Heart left ventricle (tissue), 16 donors: Measurements from ENCODE around the gene CNKSR3. TPM values are rescaled to one million over a fixed set of nuclear protein-coding genes. Genes with fewer than 3 reads are reported as not detected.

ENCODE experiments used
- ATAC-seq, 4 donors: fragments of 200-7000 bp; cut with Tn5 transposase; one replicate each; pipeline ENCODE4 v1.9.1; 2020 to 2022; ENCODE audit warnings: moderate library complexity in 4 of 4, mild to moderate bottlenecking in 3 of 4, moderate number of reproducible peaks in 1 of 4
- DNase-seq, 5 donors: peaks; one replicate each; pipeline ENCODE4 v3.0.0-alpha.2; 2020
- H3K27ac ChIP-seq, 12 donors: fragments of 200-600 bp; sonication (generic) in 4 of 12; one replicate each; pipeline versions ENCODE4 v1.5.0 to v1.8.0; 2016 to 2022; ENCODE audit warnings: mild to moderate bottlenecking in 2 of 12
- H3K27me3 ChIP-seq, 9 donors: fragments of 200-600 bp; sonication (generic) in 2 of 9; one replicate each; pipeline versions ENCODE4 v1.5.1 to v1.8.0; 2016 to 2022; ENCODE audit warnings: mild to moderate bottlenecking in 3 of 9
- H3K36me3 ChIP-seq, 9 donors: fragments of 200-600 bp; sonication (generic) in 2 of 9; one replicate each; pipeline versions ENCODE4 v1.5.0 to v1.8.0; 2018 to 2022; ENCODE audit warnings: mild to moderate bottlenecking in 2 of 9
- H3K4me1 ChIP-seq, 12 donors: fragments of 200-600 bp; sonication (generic) in 4 of 12; one replicate each; pipeline versions ENCODE4 v1.5.0 to v1.8.0; 2016 to 2022; ENCODE audit warnings: mild to moderate bottlenecking in 3 of 12
- H3K4me3 ChIP-seq, 12 donors: fragments of 200-600 bp; sonication (generic) in 4 of 12; one replicate each; pipeline versions ENCODE4 v1.5.0 to v1.8.0; 2017 to 2022; ENCODE audit warnings: mild to moderate bottlenecking in 9 of 12, moderate library complexity in 4 of 12
- H3K9me3 ChIP-seq, 12 donors: fragments of 200-600 bp; sonication (generic) in 4 of 12; one replicate each; pipeline versions ENCODE4 v1.5.0 to v1.8.0; 2016 to 2022; ENCODE audit warnings: mild to moderate bottlenecking in 1 of 12
- POLR2A ChIP-seq, 2 donors: fragments of 450-650 bp; IDR thresholded peaks; one replicate each; pipeline ENCODE4 v1.6.1; 2017; ENCODE audit warnings: antibody characterized with exemption in 2 of 2, mild to moderate bottlenecking in 2 of 2, moderate library complexity in 2 of 2
- WGBS, 4 donors: extraction: QIAGEN DNeasy Blood & Tissue Kit in 2 of 4; methylation state at CpG; one replicate each; pipeline versions ENCODE4 v1.1.5 to v1.1.7; 2013 to 2018; 5-methylcytosine and 5-hydroxymethylcytosine counted together
- intact Hi-C, 10 donors: fragments of 100-400 bp; cut with DNase I; formaldehyde crosslinking; loops; one replicate each; pipeline versions ENCODE4 v1.11.1 to v1.14.2; 2022
- polyA plus RNA-seq, 2 donors: library from polyadenylated mRNA; stranded (reverse); fragments of 200-250 nt; gene quantifications; one replicate each; pipeline ENCODE4 v1.2.3, GENCODE V29; 2013
- total RNA-seq, 9 donors: library from RNA; depleted of rRNA in 2 of 9; stranded (reverse); fragments of >200 nt in 2 of 9; fragmentation: NEBNext Ultra II Directional in 3 of 9; extraction: Animal tissue kit (Norgen Biotek cat#: 25700) in 3 of 9; gene quantifications; one replicate each; pipeline versions ENCODE4 v1.1.0 to v1.2.4, GENCODE V29; 2016 to 2023
- TF ChIP-seq, protein P1 (sequence below), 12 donors: fragments of 200-600 bp; sonication (generic) in 4 of 12; IDR thresholded peaks; one replicate each; pipeline versions ENCODE4 v1.5.0 to v1.8.0; 2018 to 2022; ENCODE audit warnings: antibody characterized with exemption in 12 of 12, mild to moderate bottlenecking in 5 of 12
- donor health status: ischemic (EF 13 %, LVEDD 7.1; RV severe dilation, severe dysfunction).
- donor health status: healthy with polysubstance abuse.
- donor health status: DM: no; HTN: yes; CAD: no.
- donor health status: DM: no; HTN: no; CAD: no.
- donor health status: ischemic (EF 25% LVEDD 6.9; RV normal size, moderate dysfunction).
- donor health status: ischemic (EF 25% LVEDD 5.7; RV mildly dilated, moderate dysfunction).
- donor health status: healthy.
- donor health status: DM: yes; HTN: yes; CAD: no.
- donor health status: ischemic (EF 35%, LVEDD 5.7; RV mildly dilated, moderate dysfunction).
- donor health status: nonischemic (EF 11% LVEDD 7.7; RV severe dilation, severe dysfunction).
- donor health status: DM: yes; HTN: yes; CAD: no.
- donor health status: PGD.
- donor health status: ischemic (EF 29% LVEDD 5.4; RV normal size, mild dysfunction).
- donor health status: nonischemic (EF 23%, LVEDD 6.1; RV moderate dilation, normal function).

CNKSR3 gene
- total and polyA plus RNA-seq, 11 donors = 5.9 to 30.7 (median 17.7) TPM

DNA sequence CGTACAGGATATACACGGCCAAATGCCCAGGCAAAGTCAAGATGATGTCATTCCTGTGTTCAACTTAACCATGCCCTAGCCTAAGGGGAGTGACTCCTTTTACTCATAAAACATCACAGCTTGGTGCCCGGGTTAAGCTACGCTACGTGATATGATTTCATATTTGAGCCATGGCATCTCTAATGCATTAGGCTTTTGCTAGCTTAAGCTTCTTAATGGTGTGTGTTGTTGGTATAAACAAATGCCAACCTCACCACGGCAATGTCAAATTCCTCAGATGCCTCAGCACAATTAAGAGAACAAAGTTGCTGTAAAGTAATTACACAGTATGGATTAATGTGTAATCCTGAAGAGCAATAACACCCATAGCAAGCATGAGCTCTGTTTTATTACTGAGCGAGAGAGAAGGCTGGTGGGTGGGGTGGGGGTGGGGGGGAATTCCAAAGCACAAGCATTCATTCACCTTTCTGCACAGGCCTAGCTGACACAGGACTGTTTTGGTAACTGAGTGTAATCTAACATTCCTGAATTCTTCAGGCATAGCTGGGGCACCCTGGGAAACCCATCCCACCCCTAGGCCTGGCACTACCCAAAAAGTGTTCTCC is 44.7 kb upstream of the CNKSR3 start:
- Histone ChIP-seq H3K9me3 (no peaks in the 10 kb centered on the region), H3K27ac (no peak overlapping the region), H3K4me3 (no peak overlapping the region), H3K36me3 (no peaks in the 10 kb centered on the region), H3K4me1 (peaks cover 0 to 13% (median 0%) of the 10 kb centered on the region in 12 donors), H3K27me3 (peaks cover 0 to 3% (median 0%) of the 10 kb centered on the region in 9 donors)
- TF ChIP-seq POLR2A (IDR thresholded peaks at IDR 0.05) = no peak
- TF ChIP-seq, protein P1, sequence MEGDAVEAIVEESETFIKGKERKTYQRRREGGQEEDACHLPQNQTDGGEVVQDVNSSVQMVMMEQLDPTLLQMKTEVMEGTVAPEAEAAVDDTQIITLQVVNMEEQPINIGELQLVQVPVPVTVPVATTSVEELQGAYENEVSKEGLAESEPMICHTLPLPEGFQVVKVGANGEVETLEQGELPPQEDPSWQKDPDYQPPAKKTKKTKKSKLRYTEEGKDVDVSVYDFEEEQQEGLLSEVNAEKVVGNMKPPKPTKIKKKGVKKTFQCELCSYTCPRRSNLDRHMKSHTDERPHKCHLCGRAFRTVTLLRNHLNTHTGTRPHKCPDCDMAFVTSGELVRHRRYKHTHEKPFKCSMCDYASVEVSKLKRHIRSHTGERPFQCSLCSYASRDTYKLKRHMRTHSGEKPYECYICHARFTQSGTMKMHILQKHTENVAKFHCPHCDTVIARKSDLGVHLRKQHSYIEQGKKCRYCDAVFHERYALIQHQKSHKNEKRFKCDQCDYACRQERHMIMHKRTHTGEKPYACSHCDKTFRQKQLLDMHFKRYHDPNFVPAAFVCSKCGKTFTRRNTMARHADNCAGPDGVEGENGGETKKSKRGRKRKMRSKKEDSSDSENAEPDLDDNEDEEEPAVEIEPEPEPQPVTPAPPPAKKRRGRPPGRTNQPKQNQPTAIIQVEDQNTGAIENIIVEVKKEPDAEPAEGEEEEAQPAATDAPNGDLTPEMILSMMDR (IDR thresholded peaks at IDR 0.05) = no peak
- ATAC-seq (peak in 3 of 4 donors; percentile 32 to 38 (median 38)), DNase-seq (no peak)
- WGBS, 4 donors = 52 to 66% (median 60%) methylated on average over 7 of the region's 7 CpGs
- intact Hi-C loops = no loop called here

DNA sequence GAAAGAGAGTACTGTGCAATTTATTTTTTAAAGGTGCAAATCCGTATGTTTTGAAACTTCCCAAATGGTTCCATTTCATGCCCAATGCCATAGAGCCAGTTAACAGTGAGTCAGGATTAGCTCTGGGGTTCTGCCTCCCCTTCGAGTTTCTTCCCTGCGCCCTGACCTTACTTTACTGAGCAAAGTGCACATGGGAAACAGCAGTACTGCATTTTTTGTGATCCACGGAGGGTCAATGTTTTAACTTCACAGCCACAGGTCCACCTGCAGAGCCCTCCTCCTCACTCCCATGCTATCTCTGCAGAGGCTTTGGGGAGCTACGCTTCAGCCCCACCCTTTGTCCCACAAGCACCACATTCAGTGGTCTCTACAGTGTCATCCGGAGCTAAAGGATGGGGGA is 44.0 kb upstream of the CNKSR3 start:
- peaks cover 0 to 3% (median 0%) of the 10 kb centered on the region in 9 donors for H3K27me3 ChIP-seq
- ATAC-seq (no peak), DNase-seq (no peak)
- TF ChIP-seq, protein P1 (IDR thresholded peaks at IDR 0.05) = no peak
- no peak for TF ChIP-seq POLR2A (IDR thresholded peaks at IDR 0.05)
- 81 to 88% (median 84%) methylated on average over 6 of the region's 6 CpGs for WGBS, 4 donors
- H3K27ac ChIP-seq = no peak overlapping the region
- peaks cover 0 to 13% (median 0%) of the 10 kb centered on the region in 12 donors for H3K4me1 ChIP-seq
- H3K4me3 ChIP-seq = no peak overlapping the region
- no peaks in the 10 kb centered on the region for H3K36me3 ChIP-seq
- intact Hi-C loops = no loop called here
- H3K9me3 ChIP-seq = no peaks in the 10 kb centered on the region

DNA sequence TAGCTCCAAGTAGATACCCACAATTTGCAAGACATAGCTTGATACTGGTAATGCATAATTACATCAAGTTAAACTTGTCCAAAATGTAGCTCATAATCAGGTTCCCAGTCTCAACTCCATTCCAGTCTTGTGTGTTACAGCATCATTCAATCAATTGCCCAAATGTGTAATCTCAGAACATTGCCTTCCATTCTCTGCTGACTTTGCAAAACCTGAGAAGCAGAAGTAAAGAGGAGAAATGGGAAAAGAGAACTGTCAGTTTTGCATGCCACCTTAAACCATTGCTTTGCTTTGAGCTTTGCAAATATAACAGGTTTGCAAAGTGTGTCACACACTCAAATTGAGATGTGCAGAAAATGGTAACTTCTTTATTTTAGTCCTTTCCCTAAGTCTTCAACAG is 40.3 kb upstream of the CNKSR3 start:
- H3K9me3 ChIP-seq = no peaks in the 10 kb centered on the region
- intact Hi-C loops = no loop called here
- TF ChIP-seq, protein P1 (IDR thresholded peaks at IDR 0.05) = no peak
- H3K27ac ChIP-seq = no peak overlapping the region
- H3K4me3 ChIP-seq = no peak overlapping the region
- H3K27me3 ChIP-seq = peaks cover 0 to 3% (median 0%) of the 10 kb centered on the region in 9 donors
- H3K36me3 ChIP-seq = no peaks in the 10 kb centered on the region
- DNase-seq (no peak), ATAC-seq (no peak)
- peaks cover 0 to 23% (median 8%) of the 10 kb centered on the region in 12 donors for H3K4me1 ChIP-seq

DNA sequence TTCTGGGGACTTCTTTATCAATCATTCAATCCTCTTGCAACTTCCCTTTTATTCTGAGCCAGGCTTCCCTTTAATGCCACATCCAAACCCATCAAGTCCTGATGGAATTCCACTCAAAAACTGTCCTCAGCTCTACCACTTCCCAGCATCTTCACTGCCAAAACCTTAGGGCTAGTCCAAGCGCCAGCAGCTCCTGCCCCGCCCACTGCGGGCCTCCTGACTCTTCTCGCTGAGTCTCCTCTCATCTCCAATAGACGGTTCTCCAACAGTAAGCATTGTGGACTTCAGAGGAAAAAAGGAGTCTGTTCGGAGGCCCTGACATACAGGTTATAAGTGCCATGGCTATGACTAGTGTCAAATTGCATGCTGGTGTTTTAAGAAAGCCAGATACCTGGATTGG is 38.7 kb upstream of the CNKSR3 start:
- no peak for TF ChIP-seq POLR2A (IDR thresholded peaks at IDR 0.05)
- TF ChIP-seq, protein P1 (IDR thresholded peaks at IDR 0.05) = no peak
- H3K36me3 ChIP-seq = no peaks in the 10 kb centered on the region
- H3K27ac ChIP-seq = no peak overlapping the region
- peaks cover 0 to 10% (median 6%) of the 10 kb centered on the region in 12 donors for H3K4me1 ChIP-seq
- H3K27me3 ChIP-seq = peaks cover 0 to 3% (median 0%) of the 10 kb centered on the region in 9 donors
- WGBS, 4 donors = 93 to 97% (median 95%) methylated on average over 6 of the region's 6 CpGs
- intact Hi-C loops = no loop called here
- no peak overlapping the region for H3K4me3 ChIP-seq
- ATAC-seq (no peak), DNase-seq (no peak)
- H3K9me3 ChIP-seq = no peaks in the 10 kb centered on the region
